IPS DF 6.9 (cell line): ENCODE results near the gene DCD.
A peak's percentile ranks its signal among the peaks of the same experiment; 100 is the strongest.
"Not testable (repeated sequence)": the region's sequence is repeated elsewhere in the genome, so short reads cannot be mapped to it uniquely, and the experiment has no call there.

ENCODE experiments used
- DNase-seq: peaks from one replicate; pipeline ENCODE4 v3.0.0-alpha.2; 2013; ENCODE audit warnings: low read depth, low spot score
- H3K27ac ChIP-seq: one replicate; pipeline ENCODE4 v1.5.1; 2013; ENCODE audit warnings: low read length, control low read depth
- H3K27me3 ChIP-seq: 2 replicates; pipeline ENCODE4 v1.6.1; 2013; ENCODE audit warnings: mild to moderate bottlenecking, low read length; ENCODE audit not compliant: control insufficient read depth, insufficient read depth
- H3K36me3 ChIP-seq: 2 replicates; pipeline ENCODE4 v1.6.1; 2013; ENCODE audit warnings: low read length; ENCODE audit not compliant: control insufficient read depth, insufficient read depth
- H3K4me1 ChIP-seq: 2 replicates; pipeline ENCODE4 v1.6.1; 2013; ENCODE audit warnings: low read length; ENCODE audit not compliant: control insufficient read depth, insufficient read depth
- H3K4me3 ChIP-seq: 2 replicates; pipeline ENCODE4 v1.5.1; 2013; ENCODE audit warnings: mild to moderate bottlenecking, low read length
- H3K9me3 ChIP-seq: 2 replicates; pipeline ENCODE4 v1.6.1; 2013; ENCODE audit warnings: low read length, inconsistent platforms; ENCODE audit not compliant: control insufficient read depth, insufficient read depth
- WGBS: extraction: QIAGEN DNeasy Blood & Tissue Kit; methylation state at CpG from one replicate; pipeline ENCODE4 v1.1.7; 2013; ENCODE audit warnings: mixed read lengths, missing lambda C conversion rate; ENCODE audit not compliant: insufficient read length, insufficient coverage; 5-methylcytosine and 5-hydroxymethylcytosine counted together

DCD gene

GRCh38 chr12:54678131-54678530 lies 30.0 kb upstream of the DCD start:
- no peaks in the 10 kb centered on the region for H3K36me3 ChIP-seq
- no CpG with 5 or more reads among the region's 5 CpGs for WGBS

GRCh38 chr12:54667945-54668344 lies 19.8 kb upstream of the DCD start:
- no peak overlapping the region for H3K27ac ChIP-seq
- no peaks in the 10 kb centered on the region for H3K9me3 ChIP-seq
- DNase-seq: no peak
- no peaks in the 10 kb centered on the region for H3K27me3 ChIP-seq
- no peaks in the 10 kb centered on the region for H3K36me3 ChIP-seq
- H3K4me1 ChIP-seq: no peaks in the 10 kb centered on the region
- H3K4me3 ChIP-seq: no peak overlapping the region
- no CpG with 5 or more reads among the region's 5 CpGs for WGBS

More at GRCh38 chr12:54678131-54678530, 30.0 kb upstream of the DCD start:
- H3K4me1 ChIP-seq: peaks cover 7% of the 10 kb centered on the region
- peaks cover 2% of the 10 kb centered on the region for H3K27me3 ChIP-seq
- no peaks in the 10 kb centered on the region for H3K9me3 ChIP-seq
- DNase-seq: no peak
- H3K4me3 ChIP-seq: no peak overlapping the region
- H3K27ac ChIP-seq: no peak overlapping the region

GRCh38 chr12:54666008-54666407 lies 17.8 kb upstream of the DCD start:
- no peaks in the 10 kb centered on the region for H3K36me3 ChIP-seq
- no CpG with 5 or more reads among the region's 3 CpGs for WGBS
- no peak overlapping the region for H3K4me3 ChIP-seq
- no peaks in the 10 kb centered on the region for H3K4me1 ChIP-seq
- no peak for DNase-seq
- no peaks in the 10 kb centered on the region for H3K27me3 ChIP-seq
- H3K9me3 ChIP-seq: no peaks in the 10 kb centered on the region
- H3K27ac ChIP-seq: no peak overlapping the region

GRCh38 chr12:54665022-54665635 lies 17.0 kb upstream of the DCD start:
- H3K9me3 ChIP-seq, H3K27ac ChIP-seq, H3K27me3 ChIP-seq, H3K4me3 ChIP-seq, H3K4me1 ChIP-seq, H3K36me3 ChIP-seq, DNase-seq: not testable (repeated sequence)
- no CpG with 5 or more reads among the region's 3 CpGs for WGBS

GRCh38 chr12:54663603-54664002 lies 15.4 kb upstream of the DCD start:
- no CpG with 5 or more reads among the region's 3 CpGs for WGBS
- no peak for DNase-seq

GRCh38 chr12:54662026-54662425 lies 13.9 kb upstream of the DCD start:
- Histone ChIP-seq H3K4me1 (0 out of 2 replicates have a peak, but pooled peaks cover 2% of the 10 kb centered on the region), H3K27me3 (no peaks in the 10 kb centered on the region), H3K9me3 (no peaks in the 10 kb centered on the region), H3K4me3 (no peak overlapping the region), H3K36me3 (no peaks in the 10 kb centered on the region), H3K27ac (no peak overlapping the region)
- DNase-seq: no peak
- no CpG with 5 or more reads among the region's 3 CpGs for WGBS

More at GRCh38 chr12:54663603-54664002, 15.4 kb upstream of the DCD start:
- no peaks in the 10 kb centered on the region for H3K9me3 ChIP-seq
- no peaks in the 10 kb centered on the region for H3K36me3 ChIP-seq
- H3K4me1 ChIP-seq: no peaks in the 10 kb centered on the region
- H3K27ac ChIP-seq: no peak overlapping the region
- no peak overlapping the region for H3K4me3 ChIP-seq
- H3K27me3 ChIP-seq: no peaks in the 10 kb centered on the region

- Histone ChIP-seq H3K4me3 (no peak overlapping the region), H3K27ac (no peak overlapping the region), H3K9me3 (no peaks in the 10 kb centered on the region), H3K27me3 (no peaks in the 10 kb centered on the region), H3K4me1 (0 out of 2 replicates have a peak, but pooled peaks cover 2% of the 10 kb centered on the region), H3K36me3 (no peaks in the 10 kb centered on the region)
- no peak for DNase-seq
- WGBS: no CpG with 5 or more reads among the region's 2 CpGs
Observed at GRCh38 chr12:54661048-54661447, 12.9 kb upstream of the DCD start.

- whole genome bisulfite sequencing: no CpG with 5 or more reads among the region's 10 CpGs
- Histone ChIP-seq H3K9me3 (no peaks in the 10 kb centered on the region), H3K4me3 (no peak overlapping the region), H3K36me3 (no peaks in the 10 kb centered on the region), H3K27me3 (no peaks in the 10 kb centered on the region), H3K27ac (no peak overlapping the region), H3K4me1 (0 out of 2 replicates have a peak, but pooled peaks cover 2% of the 10 kb centered on the region)
- DNase-seq: no peak
Observed at GRCh38 chr12:54660320-54660962, 12.3 kb upstream of the DCD start.

GRCh38 chr12:54658306-54659264 lies 10.4 kb upstream of the DCD start:
- no peaks in the 10 kb centered on the region for H3K36me3 ChIP-seq
- H3K4me1 ChIP-seq: peaks cover 2% of the 10 kb centered on the region; the same call in 1 of the 2 replicates
- no CpG with 5 or more reads among the region's 19 CpGs for WGBS
- no peak overlapping the region for H3K27ac ChIP-seq
- no peaks in the 10 kb centered on the region for H3K27me3 ChIP-seq
- H3K4me3 ChIP-seq: no peak overlapping the region
- DNase-seq: peak; percentile 82
- no peaks in the 10 kb centered on the region for H3K9me3 ChIP-seq

GRCh38 chr12:54657105-54657607 lies 9.0 kb upstream of the DCD start:
- Histone ChIP-seq H3K27ac (no peak overlapping the region), H3K4me1 (peaks cover 2% of the 10 kb centered on the region; the same call in 1 of the 2 replicates), H3K9me3 (no peaks in the 10 kb centered on the region), H3K36me3 (no peaks in the 10 kb centered on the region), H3K4me3 (no peak overlapping the region), H3K27me3 (no peaks in the 10 kb centered on the region)
- WGBS: no CpG with 5 or more reads among the region's 6 CpGs
- no peak for DNase-seq
